Measurements from ENCODE around the gene TCEAL9.
A peak's percentile ranks its signal among the peaks of the same experiment; 100 is the strongest.

Gene TCEAL9, protein sequence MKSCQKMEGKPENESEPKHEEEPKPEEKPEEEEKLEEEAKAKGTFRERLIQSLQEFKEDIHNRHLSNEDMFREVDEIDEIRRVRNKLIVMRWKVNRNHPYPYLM

GRCh38 chrX:103356130-103356798, at the start of gene TCEAL9:
TSS of gene TCEAL9 (plus strand) at chrX:103356506. CDS start at chrX:103357685, 1,179 bp downstream.
- H3K27me3 ChIP-seq (ENCODE audit: control insufficient read depth, insufficient read depth, low read length) = no peaks in the 10 kb centered on the region
- peak within 1 kb of the TSS; percentile 67 for H3K4me3 ChIP-seq (ENCODE audit: low read length)
- no peaks in the 10 kb centered on the region for H3K36me3 ChIP-seq (ENCODE audit: control insufficient read depth, insufficient read depth, low read length)
- no peaks in the 10 kb centered on the region for H3K9me3 ChIP-seq (ENCODE audit: control insufficient read depth, low read length)
- H3K9ac ChIP-seq (ENCODE audit: low read length) = peak within 1 kb of the TSS; percentile 97
- peaks cover 6% of the 10 kb centered on the region for H3K4me1 ChIP-seq (ENCODE audit: control insufficient read depth, insufficient read depth, low read length)

DNA sequence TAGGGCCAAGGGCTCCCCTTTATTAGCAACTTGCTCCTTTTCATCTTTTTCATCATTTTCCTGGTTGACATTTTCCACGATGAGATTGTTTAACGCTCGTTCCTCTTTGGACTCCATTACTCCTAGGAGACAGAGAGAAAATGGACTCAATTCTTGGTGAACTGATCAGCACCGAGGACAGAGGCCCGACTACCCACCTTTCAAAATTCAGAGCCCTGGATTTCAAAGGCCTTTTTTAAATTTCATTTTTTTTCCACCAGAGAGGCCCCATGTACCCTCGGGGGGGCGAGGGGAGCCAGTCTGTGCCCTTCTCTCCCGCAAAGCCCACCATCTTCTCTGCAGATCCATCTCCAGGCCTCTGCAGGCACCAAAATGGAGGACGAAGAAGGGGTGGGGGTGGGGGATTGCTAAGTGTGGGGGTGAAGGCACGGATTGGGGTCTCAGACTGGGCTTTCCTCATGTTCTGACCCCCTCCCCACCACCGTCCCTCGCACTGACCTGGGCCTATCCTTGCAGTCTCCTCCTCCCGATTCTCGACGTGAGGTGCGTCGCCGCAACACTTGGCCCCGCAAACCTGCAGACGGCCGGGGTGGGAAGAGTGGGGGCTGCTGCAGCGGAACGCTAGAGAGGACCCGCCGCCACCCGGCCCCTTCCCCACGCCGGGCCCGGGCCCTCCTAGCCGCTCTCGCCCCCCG, 46.3 kb upstream of the TCEAL9 start:
- Histone ChIP-seq H3K4me1 (ENCODE audit: control insufficient read depth, insufficient read depth, low read length) (no peaks in the 10 kb centered on the region), H3K9me3 (ENCODE audit: control insufficient read depth, low read length) (no peaks in the 10 kb centered on the region), H3K36me3 (ENCODE audit: control insufficient read depth, insufficient read depth, low read length) (no peaks in the 10 kb centered on the region), H3K27me3 (ENCODE audit: control insufficient read depth, insufficient read depth, low read length) (peaks cover 8% of the 10 kb centered on the region), H3K9ac (ENCODE audit: low read length) (peak overlapping the region; percentile 65), H3K4me3 (ENCODE audit: low read length) (no peak overlapping the region)

DNA sequence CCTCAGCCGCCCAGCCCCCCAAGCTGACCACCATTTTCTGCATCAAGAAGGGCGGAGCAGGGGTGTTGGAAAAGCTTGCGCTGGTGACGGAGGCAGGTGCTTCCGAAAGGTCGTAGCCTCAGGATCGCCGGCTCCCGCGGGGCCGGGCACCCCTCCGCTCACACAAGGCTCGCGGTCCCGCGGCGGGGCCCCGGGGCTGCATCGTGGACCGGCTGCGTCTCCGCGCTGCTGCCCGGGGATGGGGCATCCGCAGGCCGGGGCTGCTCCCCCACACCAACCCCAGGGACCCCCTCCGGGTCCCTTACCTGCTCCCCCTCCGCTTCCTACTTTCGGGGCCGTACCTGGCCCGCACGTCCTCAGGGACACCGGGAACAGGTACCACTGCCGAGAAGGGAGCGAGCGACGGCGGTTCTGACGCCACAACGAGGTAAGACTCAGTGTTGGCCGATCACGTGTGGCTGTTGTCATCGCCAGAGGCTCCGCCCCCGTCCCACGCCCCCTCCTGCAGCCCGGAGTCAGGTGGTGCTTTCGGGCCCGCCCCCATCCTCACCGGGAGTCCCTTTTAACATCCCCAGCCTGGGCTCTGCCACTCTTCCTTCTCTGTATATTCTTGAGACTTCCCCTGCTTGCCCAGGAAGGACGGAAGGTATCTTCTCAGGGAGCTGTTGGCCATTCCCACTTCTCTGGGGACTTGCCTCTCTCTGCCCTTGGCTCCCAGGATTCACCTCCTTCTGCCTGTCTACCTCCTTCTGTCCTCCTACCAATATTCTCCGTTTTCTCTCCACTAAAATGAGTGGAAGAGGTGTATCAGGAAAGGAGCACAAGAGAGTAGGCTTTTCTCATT, 45.5 kb upstream of the TCEAL9 start, which contains the start of gene BEX2:
Gene BEX2, minus strand, starts transcription at position 436 of the 844 bp plus-strand sequence. CDS start 1,014 bp downstream, outside the sequence.
- no peaks in the 10 kb centered on the region for H3K9me3 ChIP-seq (ENCODE audit: control insufficient read depth, low read length)
- H3K27me3 ChIP-seq (ENCODE audit: control insufficient read depth, insufficient read depth, low read length) = peaks cover 8% of the 10 kb centered on the region
- peak within 1 kb of the TSS; percentile 65 for H3K9ac ChIP-seq (ENCODE audit: low read length)
- H3K4me3 ChIP-seq (ENCODE audit: low read length) = no peak within 1 kb of the TSS
- no peaks in the 10 kb centered on the region for H3K36me3 ChIP-seq (ENCODE audit: control insufficient read depth, insufficient read depth, low read length)
- no peaks in the 10 kb centered on the region for H3K4me1 ChIP-seq (ENCODE audit: control insufficient read depth, insufficient read depth, low read length)

GRCh38 chrX:103311399-103311780, 44.9 kb upstream of the TCEAL9 start:
- H3K27me3 ChIP-seq (ENCODE audit: control insufficient read depth, insufficient read depth, low read length) = peaks cover 8% of the 10 kb centered on the region
- no peaks in the 10 kb centered on the region for H3K4me1 ChIP-seq (ENCODE audit: control insufficient read depth, insufficient read depth, low read length)
- no peak overlapping the region for H3K4me3 ChIP-seq (ENCODE audit: low read length)
- H3K36me3 ChIP-seq (ENCODE audit: control insufficient read depth, insufficient read depth, low read length) = no peaks in the 10 kb centered on the region
- H3K9me3 ChIP-seq (ENCODE audit: control insufficient read depth, low read length) = no peaks in the 10 kb centered on the region
- H3K9ac ChIP-seq (ENCODE audit: low read length) = no peak overlapping the region

DNA sequence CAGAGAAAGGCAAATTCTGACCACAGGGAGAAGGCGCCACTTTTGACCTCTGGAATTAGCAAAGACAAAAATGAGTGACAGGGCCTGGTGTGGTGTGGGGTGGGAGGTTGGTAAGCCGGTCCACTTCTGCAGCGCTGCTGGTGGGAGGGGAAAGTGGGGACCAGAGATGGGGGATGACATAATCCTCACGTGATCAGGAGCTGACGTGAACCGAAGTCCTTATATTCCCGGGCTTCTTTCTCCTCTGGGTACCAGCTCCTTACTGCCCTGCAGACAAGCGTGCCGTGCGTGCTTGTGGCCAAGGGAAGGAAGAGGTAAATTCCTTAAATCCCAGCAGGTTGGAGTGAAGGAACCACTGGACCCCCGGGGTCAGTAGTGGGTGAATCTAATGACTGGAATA, 26.3 kb upstream of the TCEAL9 start, which contains the start of gene TCEAL7:
Gene TCEAL7, plus strand, starts transcription at position 249 of the 400 bp plus-strand sequence. CDS start 1,165 bp downstream, outside the sequence.
- no peaks in the 10 kb centered on the region for H3K4me1 ChIP-seq (ENCODE audit: control insufficient read depth, insufficient read depth, low read length)
- no peaks in the 10 kb centered on the region for H3K9me3 ChIP-seq (ENCODE audit: control insufficient read depth, low read length)
- H3K36me3 ChIP-seq (ENCODE audit: control insufficient read depth, insufficient read depth, low read length) = no peaks in the 10 kb centered on the region
- peaks cover 4% of the 10 kb centered on the region for H3K27me3 ChIP-seq (ENCODE audit: control insufficient read depth, insufficient read depth, low read length)
- H3K9ac ChIP-seq (ENCODE audit: low read length) = no peak within 1 kb of the TSS
- H3K4me3 ChIP-seq (ENCODE audit: low read length) = no peak within 1 kb of the TSS

- Histone ChIP-seq H3K27me3 (ENCODE audit: control insufficient read depth, insufficient read depth, low read length) (peaks cover 4% of the 10 kb centered on the region), H3K9ac (ENCODE audit: low read length) (no peak overlapping the region), H3K36me3 (ENCODE audit: control insufficient read depth, insufficient read depth, low read length) (no peaks in the 10 kb centered on the region), H3K4me1 (ENCODE audit: control insufficient read depth, insufficient read depth, low read length) (no peaks in the 10 kb centered on the region), H3K9me3 (ENCODE audit: control insufficient read depth, low read length) (no peaks in the 10 kb centered on the region), H3K4me3 (ENCODE audit: low read length) (no peak overlapping the region)
Measured at GRCh38 chrX:103330681-103331288, 25.5 kb upstream of the TCEAL9 start.

DNA sequence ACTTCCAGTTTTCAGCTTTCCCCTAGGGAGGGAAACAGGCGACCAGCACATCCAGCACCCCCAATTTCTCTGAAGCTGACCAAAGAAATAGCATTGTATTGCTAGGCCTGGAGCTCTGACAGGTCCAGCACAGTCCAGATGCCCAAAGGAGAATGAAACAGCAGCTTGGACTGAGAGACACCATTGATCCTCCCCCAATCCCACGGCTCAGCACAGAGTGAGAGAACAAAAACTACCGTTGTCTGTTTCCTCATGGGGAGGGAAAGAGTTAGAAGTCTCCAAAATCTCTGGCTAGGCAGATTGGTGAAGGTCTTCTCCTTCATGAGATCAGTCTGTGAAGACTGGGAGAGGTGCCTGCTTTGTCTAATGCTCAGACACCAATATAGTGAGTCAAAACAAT, 17.6 kb upstream of the TCEAL9 start:
- H3K9ac ChIP-seq (ENCODE audit: low read length) = no peak overlapping the region
- no peaks in the 10 kb centered on the region for H3K9me3 ChIP-seq (ENCODE audit: control insufficient read depth, low read length)
- no peaks in the 10 kb centered on the region for H3K36me3 ChIP-seq (ENCODE audit: control insufficient read depth, insufficient read depth, low read length)
- no peaks in the 10 kb centered on the region for H3K4me1 ChIP-seq (ENCODE audit: control insufficient read depth, insufficient read depth, low read length)
- H3K4me3 ChIP-seq (ENCODE audit: low read length) = no peak overlapping the region
- H3K27me3 ChIP-seq (ENCODE audit: control insufficient read depth, insufficient read depth, low read length) = no peaks in the 10 kb centered on the region

DNA sequence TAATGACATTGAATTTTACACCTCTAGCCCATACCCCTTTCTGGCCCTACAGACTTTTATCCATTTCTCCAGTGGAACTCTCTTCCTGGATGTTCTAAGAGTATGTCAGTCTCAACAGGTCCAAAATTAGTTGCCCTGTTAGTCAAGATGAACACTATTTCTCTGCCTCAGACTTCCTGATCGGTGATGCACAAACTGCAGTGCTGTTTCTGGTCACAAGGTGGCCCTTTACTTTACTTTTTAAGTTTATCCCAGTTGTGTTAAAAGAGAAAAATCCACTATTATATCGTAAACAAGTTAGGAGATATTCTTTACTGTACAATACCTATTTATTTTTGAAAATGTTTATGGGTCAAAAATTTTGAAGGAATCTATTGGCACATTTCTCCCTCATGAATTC, 13.2 kb upstream of the TCEAL9 start:
- Histone ChIP-seq H3K9me3 (ENCODE audit: control insufficient read depth, low read length) (no peaks in the 10 kb centered on the region), H3K4me3 (ENCODE audit: low read length) (no peak overlapping the region), H3K36me3 (ENCODE audit: control insufficient read depth, insufficient read depth, low read length) (no peaks in the 10 kb centered on the region), H3K27me3 (ENCODE audit: control insufficient read depth, insufficient read depth, low read length) (no peaks in the 10 kb centered on the region), H3K9ac (ENCODE audit: low read length) (no peak overlapping the region), H3K4me1 (ENCODE audit: control insufficient read depth, insufficient read depth, low read length) (no peaks in the 10 kb centered on the region)

DNA sequence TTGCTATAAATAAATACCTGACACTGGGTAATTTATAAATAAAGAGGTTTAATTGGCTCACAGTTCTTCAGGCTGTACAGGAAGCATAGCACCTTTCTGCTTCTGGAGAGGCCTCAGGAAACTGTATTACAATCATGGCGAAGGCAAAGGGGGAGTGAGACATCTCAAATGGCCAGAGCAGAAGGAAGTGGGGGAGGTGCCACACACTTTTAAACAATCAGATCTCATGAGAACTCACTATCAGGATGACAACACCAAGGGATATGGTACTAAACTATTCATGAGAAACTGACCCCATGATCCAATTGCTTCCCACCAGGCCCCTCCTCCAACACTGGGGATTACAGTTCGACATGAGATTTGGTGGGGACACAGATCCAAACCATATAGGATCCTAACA, 11.7 kb upstream of the TCEAL9 start:
- no peaks in the 10 kb centered on the region for H3K9me3 ChIP-seq (ENCODE audit: control insufficient read depth, low read length)
- H3K4me1 ChIP-seq (ENCODE audit: control insufficient read depth, insufficient read depth, low read length) = no peaks in the 10 kb centered on the region
- H3K4me3 ChIP-seq (ENCODE audit: low read length) = no peak overlapping the region
- H3K9ac ChIP-seq (ENCODE audit: low read length) = no peak overlapping the region
- no peaks in the 10 kb centered on the region for H3K36me3 ChIP-seq (ENCODE audit: control insufficient read depth, insufficient read depth, low read length)
- no peaks in the 10 kb centered on the region for H3K27me3 ChIP-seq (ENCODE audit: control insufficient read depth, insufficient read depth, low read length)

- H3K9ac ChIP-seq (ENCODE audit: low read length) = no peak overlapping the region
- H3K9me3 ChIP-seq (ENCODE audit: control insufficient read depth, low read length) = no peaks in the 10 kb centered on the region
- H3K4me3 ChIP-seq (ENCODE audit: low read length) = no peak overlapping the region
- no peaks in the 10 kb centered on the region for H3K36me3 ChIP-seq (ENCODE audit: control insufficient read depth, insufficient read depth, low read length)
- no peaks in the 10 kb centered on the region for H3K4me1 ChIP-seq (ENCODE audit: control insufficient read depth, insufficient read depth, low read length)
- no peaks in the 10 kb centered on the region for H3K27me3 ChIP-seq (ENCODE audit: control insufficient read depth, insufficient read depth, low read length)
Measured at GRCh38 chrX:103347682-103348397, 8.5 kb upstream of the TCEAL9 start.

DNA sequence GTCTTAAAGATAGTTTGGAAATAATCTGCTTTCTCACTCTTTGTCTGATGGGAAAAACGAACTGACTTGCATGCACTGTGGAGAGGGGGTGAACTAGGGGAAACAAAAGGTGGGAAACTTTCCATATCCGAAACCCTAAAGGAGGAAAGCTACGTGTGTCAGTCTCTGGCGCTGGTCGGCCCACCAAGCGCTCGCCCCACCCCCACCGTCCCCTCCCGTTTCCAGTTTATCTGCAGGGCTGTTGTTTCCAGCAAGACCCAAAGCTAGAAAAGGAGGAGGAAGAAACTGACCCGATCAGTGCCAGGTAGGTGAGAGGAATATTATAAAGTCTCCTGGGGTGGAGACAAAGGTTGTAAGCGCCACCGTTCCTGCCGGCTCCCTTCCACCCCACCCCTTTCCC, 552 bp downstream of the TCEAL9 start:
- H3K9me3 ChIP-seq (ENCODE audit: control insufficient read depth, low read length) = no peaks in the 10 kb centered on the region
- H3K9ac ChIP-seq (ENCODE audit: low read length) = peak overlapping the region; percentile 97
- no peaks in the 10 kb centered on the region for H3K36me3 ChIP-seq (ENCODE audit: control insufficient read depth, insufficient read depth, low read length)
- no peaks in the 10 kb centered on the region for H3K27me3 ChIP-seq (ENCODE audit: control insufficient read depth, insufficient read depth, low read length)
- peak overlapping the region; percentile 67 for H3K4me3 ChIP-seq (ENCODE audit: low read length)
- peaks cover 6% of the 10 kb centered on the region for H3K4me1 ChIP-seq (ENCODE audit: control insufficient read depth, insufficient read depth, low read length)
